Osteocyte (in vitro differentiated cells): Measurements from ENCODE around the gene FAM13A. TPM values are rescaled to one million over a fixed set of nuclear protein-coding genes. Genes with fewer than 3 reads are reported as not detected.

Source experiments
- DNase-seq: peaks from one replicate; pipeline ENCODE4 v3.0.0; 2021; ENCODE audit warnings: mixed read lengths; ENCODE audit not compliant: unreplicated experiment; ENCODE audit errors: extremely low spot score
- H3K27ac Mint-ChIP-seq: one replicate; pipeline ENCODE4 v1.8.0; 2021; ENCODE audit warnings: mild to moderate bottlenecking, mixed read lengths; ENCODE audit not compliant: unreplicated experiment
- H3K27me3 Mint-ChIP-seq: one replicate; pipeline ENCODE4 v1.8.0; 2021; ENCODE audit warnings: mixed read lengths; ENCODE audit not compliant: unreplicated experiment
- H3K36me3 Mint-ChIP-seq: one replicate; pipeline ENCODE4 v1.8.0; 2021; ENCODE audit warnings: mixed read lengths; ENCODE audit not compliant: unreplicated experiment
- H3K4me1 Mint-ChIP-seq: one replicate; pipeline ENCODE4 v1.8.0; 2021; ENCODE audit warnings: mixed read lengths; ENCODE audit not compliant: unreplicated experiment
- H3K4me3 Mint-ChIP-seq: one replicate; pipeline ENCODE4 v1.8.0; 2021; ENCODE audit warnings: mild to moderate bottlenecking, moderate library complexity, mixed read lengths; ENCODE audit not compliant: unreplicated experiment
- H3K9me3 Mint-ChIP-seq: one replicate; pipeline ENCODE4 v1.8.0; 2021; ENCODE audit warnings: mixed read lengths; ENCODE audit not compliant: unreplicated experiment
- CTCF ChIP-seq: fragments of 200-600 bp; sonication (generic); IDR thresholded peaks from 2 replicates; pipeline ENCODE4 v1.5.0; 2021; ENCODE audit warnings: antibody characterized with exemption, mild to moderate bottlenecking, moderate library complexity
- total RNA-seq: library from RNA; stranded (reverse); gene quantifications from 2 replicates; pipeline ENCODE4 v1.2.1, GENCODE V29; 2021

The FAM13A gene
- total RNA-seq, 1 donor from 2014 or later = 18.5 TPM

DNA sequence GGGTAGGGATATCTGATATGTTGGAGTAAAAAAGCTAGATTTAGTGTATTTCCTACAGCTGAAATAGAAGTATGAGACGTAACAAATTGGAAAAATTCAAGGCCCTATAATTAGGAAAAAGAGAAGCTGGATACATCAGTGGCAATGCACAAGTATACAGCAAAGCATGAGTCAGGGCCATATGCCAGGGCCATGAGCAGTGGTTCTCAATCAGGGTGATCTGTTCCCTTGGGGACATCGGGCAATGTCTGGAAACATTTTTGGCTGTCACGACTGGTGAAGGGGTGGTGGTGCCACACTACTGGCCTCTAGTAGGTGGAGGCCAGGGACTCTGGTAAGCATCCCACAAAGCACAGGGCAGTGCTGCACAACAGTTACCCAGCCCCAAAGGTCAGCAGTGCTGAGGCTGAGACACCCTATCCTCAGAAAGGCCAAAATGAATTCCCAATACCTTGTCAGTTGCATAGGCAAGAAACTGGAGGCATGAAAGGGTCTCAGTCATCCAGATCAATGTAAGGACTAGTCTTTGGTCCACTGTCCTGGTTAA, 322.5 kb downstream of the FAM13A start:
- Mint-ChIP-seq H3K4me1 (no peaks in the 10 kb centered on the region), H3K27me3 (no peaks in the 10 kb centered on the region), H3K9me3 (no peaks in the 10 kb centered on the region), H3K36me3 (peaks cover 23% of the 10 kb centered on the region), H3K4me3 (no peak overlapping the region), H3K27ac (no peak overlapping the region)
- DNase-seq = no peak
- no peak for TF ChIP-seq CTCF

DNA sequence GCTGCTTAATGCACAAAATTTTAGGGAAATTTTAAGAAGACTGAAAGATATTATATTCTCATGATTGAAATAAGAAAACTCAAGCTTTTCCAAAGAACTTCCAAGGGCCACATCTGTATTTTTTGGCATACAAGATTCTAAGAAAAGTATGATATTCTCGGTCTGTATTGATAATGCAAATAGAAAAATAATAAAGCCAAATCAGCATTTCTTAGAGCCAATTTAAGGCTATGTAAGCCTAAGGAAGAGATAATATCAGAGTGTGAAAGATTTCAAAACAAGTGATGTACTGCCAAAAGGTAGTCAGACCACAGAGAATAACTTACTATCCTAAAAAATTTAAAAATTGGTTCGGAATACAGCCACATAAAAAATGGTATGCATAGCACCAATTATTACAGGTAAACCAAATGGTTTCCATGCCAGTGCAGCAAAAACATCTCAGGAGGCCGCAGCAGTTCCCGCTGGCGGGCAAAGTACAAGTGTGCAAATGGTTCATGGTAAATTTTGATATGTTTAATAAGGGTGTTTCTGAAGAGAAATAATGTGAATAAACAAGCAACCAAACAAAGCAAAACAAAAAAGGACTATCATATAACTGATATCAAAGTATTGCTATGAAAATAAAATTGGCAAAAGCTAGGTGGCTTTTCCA, 324.1 kb downstream of the FAM13A start:
- DNase-seq = no peak
- Mint-ChIP-seq H3K27me3 (no peaks in the 10 kb centered on the region), H3K27ac (no peak overlapping the region), H3K36me3 (peaks cover 30% of the 10 kb centered on the region), H3K4me3 (no peak overlapping the region), H3K9me3 (no peaks in the 10 kb centered on the region), H3K4me1 (no peaks in the 10 kb centered on the region)
- TF ChIP-seq CTCF = no peak

DNA sequence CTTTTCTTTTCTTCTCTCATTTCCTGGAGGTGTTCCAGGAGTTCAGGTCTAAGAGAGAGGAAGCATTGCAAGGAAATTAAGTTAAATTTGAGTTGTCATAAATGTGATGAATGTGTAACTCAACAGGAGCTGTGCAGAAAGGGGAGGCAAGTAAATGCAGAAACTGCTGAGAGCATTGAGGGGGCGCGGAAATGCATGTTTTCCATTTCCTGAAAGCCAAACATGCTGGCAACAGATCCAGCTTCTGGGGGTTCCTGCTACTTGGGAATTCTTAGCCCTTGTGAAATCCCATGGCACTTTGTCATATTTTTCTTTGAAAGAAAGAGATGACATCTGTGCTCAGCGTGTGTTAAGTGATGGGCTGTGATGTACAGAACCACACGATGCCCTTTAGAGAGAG, 325.6 kb downstream of the FAM13A start:
- H3K36me3 Mint-ChIP-seq = peaks cover 39% of the 10 kb centered on the region
- TF ChIP-seq CTCF = no peak
- no peaks in the 10 kb centered on the region for H3K4me1 Mint-ChIP-seq
- H3K9me3 Mint-ChIP-seq = no peaks in the 10 kb centered on the region
- H3K4me3 Mint-ChIP-seq = no peak overlapping the region
- H3K27me3 Mint-ChIP-seq = no peaks in the 10 kb centered on the region
- H3K27ac Mint-ChIP-seq = no peak overlapping the region
- DNase-seq = no peak

DNA sequence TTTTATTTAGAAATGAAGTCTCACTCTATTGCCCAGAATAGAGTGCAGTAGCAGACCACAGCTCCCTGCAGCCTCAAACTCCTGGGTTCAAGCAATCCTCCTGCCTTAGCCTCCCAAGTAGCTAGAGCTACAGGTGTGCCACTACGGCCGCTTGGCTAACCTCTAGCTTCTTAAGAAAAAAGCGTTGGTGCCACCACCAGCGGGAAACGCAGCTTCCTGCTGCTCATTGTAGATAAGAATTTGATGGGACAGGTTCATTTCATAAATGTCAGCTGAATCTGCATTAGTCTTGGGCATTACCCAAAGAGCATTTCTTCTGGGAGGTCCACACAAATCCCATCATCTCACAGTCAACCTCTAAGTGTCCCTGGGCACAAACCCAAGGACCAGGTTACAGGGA, 326.2 kb downstream of the FAM13A start:
- Mint-ChIP-seq H3K36me3 (peaks cover 42% of the 10 kb centered on the region), H3K9me3 (no peaks in the 10 kb centered on the region), H3K27me3 (no peaks in the 10 kb centered on the region), H3K27ac (no peak overlapping the region), H3K4me3 (no peak overlapping the region), H3K4me1 (no peaks in the 10 kb centered on the region)
- no peak for TF ChIP-seq CTCF
- DNase-seq = no peak

DNA sequence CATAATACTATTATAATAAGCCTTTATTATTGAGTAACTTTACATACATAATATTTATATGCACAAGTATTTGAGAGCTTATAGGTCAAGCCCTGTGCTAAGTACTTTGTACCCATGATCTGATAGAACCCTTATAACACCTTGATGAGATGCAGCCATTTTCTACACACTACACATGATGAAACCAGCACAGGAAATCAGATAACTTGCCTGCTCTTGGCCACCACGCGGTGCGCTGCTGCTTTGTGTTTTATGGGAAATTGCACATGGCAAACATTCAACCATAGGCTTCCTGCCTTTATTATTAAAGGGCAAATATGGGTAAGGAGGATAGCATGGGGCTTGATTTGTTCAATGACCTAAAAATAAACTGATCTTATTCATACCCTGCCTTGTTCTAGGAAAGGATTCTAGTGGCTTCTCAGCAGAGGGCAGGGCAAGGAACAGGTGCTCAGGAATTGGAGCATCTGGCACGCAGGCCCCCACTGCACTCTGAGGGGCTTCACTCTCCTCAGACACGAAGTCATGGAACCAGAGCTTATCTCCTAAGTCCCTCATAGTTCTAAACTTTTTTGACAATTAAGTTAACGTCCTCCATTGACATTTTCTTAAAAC, 327.7 kb downstream of the FAM13A start:
- no peak for TF ChIP-seq CTCF
- Mint-ChIP-seq H3K27ac (no peak overlapping the region), H3K4me1 (no peaks in the 10 kb centered on the region), H3K27me3 (no peaks in the 10 kb centered on the region), H3K4me3 (no peak overlapping the region), H3K36me3 (peaks cover 44% of the 10 kb centered on the region), H3K9me3 (no peaks in the 10 kb centered on the region)
- no peak for DNase-seq
